ENCODE results near the gene ATL1. TPM values are rescaled to one million over a fixed set of nuclear protein-coding genes. Genes with fewer than 3 reads are reported as not detected.

The ATL1 gene
- total and polyA plus RNA-seq, 2 of the 4 experiments (the other 2 are of a cell fraction): 6.0 to 12.2 TPM

- ATAC-seq (ENCODE audit: low read depth) (no peak), DNase-seq (no peak)
- Histone ChIP-seq H4K91ac (ENCODE audit: insufficient read depth, low read depth, low read length) (no peak overlapping the region), H4K20me1 (ENCODE audit: insufficient read depth, low read length) (no peaks in the 10 kb centered on the region), H3K79me1 (ENCODE audit: low read depth in 1 of 2, low read length in 2 of 2) (peaks cover 2 to 7% of the 10 kb centered on the region in 2 experiments; a peak in 1 of 4 replicates), H3K27me3 (ENCODE audit: control insufficient read depth, insufficient read depth, low read length) (no peaks in the 10 kb centered on the region), H2BK20ac (ENCODE audit: low read depth, low read length) (no peak overlapping the region), H4K8ac (ENCODE audit: low read depth in 2 of 2, low read length in 2 of 2) (no peak overlapping the region), H2BK120ac (ENCODE audit: low read depth, low read length) (no peak overlapping the region), H3K4me3 (ENCODE audit: insufficient read depth, low read depth, low read length) (no peak overlapping the region), H3K4ac (ENCODE audit: low read depth, low read length) (no peak overlapping the region), H2AK5ac (ENCODE audit: low read depth, low read length) (no peak overlapping the region), H3K23ac (ENCODE audit: low read depth, low read length) (no peak overlapping the region), H2BK15ac (ENCODE audit: low read depth, low read length) (no peak overlapping the region), H4K5ac (ENCODE audit: low read depth, low read length) (no peak overlapping the region), H3K9ac (ENCODE audit: low read depth, low read length) (no peak overlapping the region), H3K4me2 (ENCODE audit: low read depth, low read length) (no peak overlapping the region), H3K18ac (ENCODE audit: low read depth, low read length) (no peak overlapping the region), H3K9me1 (ENCODE audit: insufficient read depth, low read length) (no peaks in the 10 kb centered on the region), H3K56ac (ENCODE audit: extremely low read depth, insufficient read depth, low read length) (no peak overlapping the region), H3K4me1 (ENCODE audit: control insufficient read depth, insufficient read depth, low read length) (no peaks in the 10 kb centered on the region), H3K14ac (replicated peaks; ENCODE audit: low read depth, low read length) (no peak overlapping the region), H3K27ac (ENCODE audit: insufficient read depth, low read length) (no peak overlapping the region), H3K36me3 (ENCODE audit: control insufficient read depth, insufficient read depth, low read length) (no peaks in the 10 kb centered on the region), H2AK9ac (replicated peaks; ENCODE audit: low read depth, low read length, poor library complexity) (no peak overlapping the region), H3K9me3 (ENCODE audit: control insufficient read depth, insufficient read depth, low read length) (no peaks in the 10 kb centered on the region), H2BK5ac (ENCODE audit: low read depth, low read length, poor library complexity, severe bottlenecking) (no peak overlapping the region), H2AFZ (replicated peaks; ENCODE audit: low read length, poor library complexity) (no peak overlapping the region)
- no TSS peak for BruUV-seq (replicated peaks)
- no CpG with 5 or more reads among the region's 1 CpG for WGBS, 2 experiments (ENCODE audit: extremely low coverage in 2 of 2, insufficient read length in 1 of 2)
- intact Hi-C loops (cut with micrococcal nuclease): no loop called here
- ChIA-PET POLR2A (ENCODE audit: unreplicated experiment) (no interaction called here), CTCF (interaction anchor here (1.5 kb wide), 1 partner anchor 19 kb away, joined by 3 read pairs; no protein-coding TSS in a partner anchor)
- in situ Hi-C loops (cut with MboI; ENCODE audit: low sequenced_read_pairs): no loop called here
- TF ChIP-seq CHD1 (IDR thresholded peaks at IDR 0.05; ENCODE audit: low read depth, low read length): no peak
- TF ChIP-seq RCOR1 (IDR thresholded peaks at IDR 0.05; ENCODE audit: insufficient replicate concordance, low read length): no peak
- dilution Hi-C loops (cut with HindIII; ENCODE audit: low sequenced_read_pairs, unreplicated experiment): no loop called here
Measured at GRCh38 chr14:50562841-50563240, 2.9 kb downstream of the ATL1 start.

Measured in IMR-90 (cell line).